HFF-Myc (cell line): ENCODE measurements around the gene ZBTB48.

ENCODE experiments used
- DNase-seq: peaks from one replicate; pipeline ENCODE4 v3.0.0-alpha.2; 2011; ENCODE audit warnings: low read depth; ENCODE audit errors: extremely low read depth
- H3K4me3 ChIP-seq: replicated peaks from 2 replicates; pipeline ENCODE4 v1.5.1; 2011; ENCODE audit warnings: low read depth, mild to moderate bottlenecking, control low read depth, low read length
- CTCF ChIP-seq: IDR thresholded peaks from 2 replicates; pipeline ENCODE4 v1.5.1; 2012; ENCODE audit warnings: mild to moderate bottlenecking, low read depth, low read length, control low read depth; ENCODE audit errors: missing control alignments

Gene ZBTB48

GRCh38 chr1:6637770-6638169 lies 58.0 kb downstream of the ZBTB48 start:
- no peak for DNase-seq
- TF ChIP-seq CTCF = no peak
- H3K4me3 ChIP-seq = no peak overlapping the region

- no peak overlapping the region for H3K4me3 ChIP-seq
- DNase-seq = no peak
- TF ChIP-seq CTCF = no peak
Measured at GRCh38 chr1:6638226-6638625, 58.4 kb downstream of the ZBTB48 start.
